Activated CD8-positive, alpha-beta memory T cell treated with anti-CD3 and anti-CD28 coated beads, Interleukin-2, amount 10 ng/mL, durations not matched to agents 7 days and 5 days (primary cell): ENCODE measurements around the gene UCN. TPM values are rescaled to one million over a fixed set of nuclear protein-coding genes. Genes with fewer than 3 reads are reported as not detected.

Experiments
- ATAC-seq: fragments of 150-1000 bp; cut with Tn5 transposase; one replicate; pipeline ENCODE4 v1.10.0; 2021; ENCODE audit warnings: moderate library complexity
- CTCF ChIA-PET: fragments of 350-600 bp; sonication (Branson Sonifier 250); formaldehyde crosslinking; loops from one replicate; lab custom pipeline; 2021; ENCODE audit warnings: antibody characterized with exemption; lab: Charles Lee
- DNase-seq: peaks from one replicate; pipeline ENCODE4 v3.0.0-alpha.2; 2020
- H3K27ac Mint-ChIP-seq: one replicate; pipeline ENCODE4 v1.8.0; 2021; ENCODE audit warnings: mild to moderate bottlenecking, mixed read lengths
- H3K27me3 Mint-ChIP-seq: one replicate; pipeline ENCODE4 v1.8.0; 2021; ENCODE audit warnings: mixed read lengths
- H3K36me3 Mint-ChIP-seq: one replicate; pipeline ENCODE4 v1.8.0; 2021; ENCODE audit warnings: mild to moderate bottlenecking, mixed read lengths
- H3K4me1 Mint-ChIP-seq: one replicate; pipeline ENCODE4 v1.8.0; 2021; ENCODE audit warnings: mixed read lengths
- H3K4me3 Mint-ChIP-seq: one replicate; pipeline ENCODE4 v1.8.0; 2021; ENCODE audit warnings: mild to moderate bottlenecking, moderate library complexity, mixed read lengths
- H3K9me3 Mint-ChIP-seq: one replicate; pipeline ENCODE4 v1.8.0; 2022; ENCODE audit warnings: low read depth, mixed read lengths
- total RNA-seq, 2 experiments: library from RNA; stranded (reverse); gene quantifications; one replicate each; pipeline ENCODE4 v1.2.3, GENCODE V29; 2021

The UCN gene
- total RNA-seq, 2 experiments from 2014 or later: 1.1 to 2.6 TPM

DNA sequence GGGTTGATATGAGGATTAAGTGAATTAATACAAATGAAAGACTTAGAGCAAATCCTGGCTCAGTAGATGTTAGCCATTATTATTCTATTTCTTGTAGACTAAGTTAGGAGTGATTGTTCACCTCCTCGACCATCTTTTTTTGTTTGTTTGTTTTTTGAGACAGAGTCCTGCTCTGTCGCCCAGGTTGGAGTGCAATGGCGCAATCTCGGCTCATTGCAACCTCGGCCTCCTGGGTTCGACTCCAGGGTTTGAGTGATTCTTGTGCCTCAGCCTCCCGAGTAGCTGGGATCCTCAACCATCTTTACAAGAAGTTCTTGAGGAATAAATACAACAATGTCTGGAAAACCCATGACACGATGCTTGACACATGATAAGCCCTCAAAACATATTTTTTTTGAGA, 13.3 kb downstream of the UCN start:
- peaks cover 2% of the 10 kb centered on the region for H3K4me1 Mint-ChIP-seq
- DNase-seq: no peak
- no peak overlapping the region for H3K27ac Mint-ChIP-seq
- H3K27me3 Mint-ChIP-seq: peaks cover 40% of the 10 kb centered on the region
- H3K36me3 Mint-ChIP-seq: no peaks in the 10 kb centered on the region
- no peak overlapping the region for H3K4me3 Mint-ChIP-seq
- CTCF ChIA-PET: interaction anchor here (1.6 to 5.1 kb wide), 2 partner anchors 8 to 14 kb away, joined by 6 to 35 read pairs; no protein-coding TSS in a partner anchor
- ATAC-seq: no peak
- H3K9me3 Mint-ChIP-seq: no peaks in the 10 kb centered on the region

DNA sequence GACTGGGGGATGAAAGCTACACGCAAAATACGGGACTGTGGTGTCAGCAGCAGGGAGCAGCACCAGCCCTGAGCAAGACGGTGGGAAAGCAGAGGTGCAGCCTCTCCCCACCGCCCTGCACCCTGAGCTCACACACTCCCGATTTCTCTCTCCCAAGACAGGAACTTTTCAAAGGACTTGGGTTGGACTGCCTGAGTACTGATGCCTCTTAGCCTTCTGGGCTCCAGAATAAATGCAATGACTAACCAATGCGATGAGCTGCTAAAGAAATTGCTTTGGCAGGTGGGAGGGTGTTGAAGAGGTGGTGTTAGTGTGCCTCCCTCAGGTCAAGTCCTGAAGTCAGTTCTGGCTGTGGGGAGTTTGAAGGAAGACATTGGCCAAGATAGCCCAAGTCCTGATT, 16.4 kb downstream of the UCN start:
- H3K27ac Mint-ChIP-seq: no peak overlapping the region
- peaks cover 54% of the 10 kb centered on the region for H3K27me3 Mint-ChIP-seq
- DNase-seq: no peak
- no peaks in the 10 kb centered on the region for H3K9me3 Mint-ChIP-seq
- CTCF ChIA-PET: interaction anchor here (0.9 to 5.1 kb wide), 5 partner anchors 9 to 122 kb away, joined by 3 to 39 read pairs (median 6); partner anchors contain the start of gene TRIM54
- ATAC-seq: no peak
- no peak overlapping the region for H3K4me3 Mint-ChIP-seq
- H3K36me3 Mint-ChIP-seq: no peaks in the 10 kb centered on the region
- peaks cover 2% of the 10 kb centered on the region for H3K4me1 Mint-ChIP-seq

DNA sequence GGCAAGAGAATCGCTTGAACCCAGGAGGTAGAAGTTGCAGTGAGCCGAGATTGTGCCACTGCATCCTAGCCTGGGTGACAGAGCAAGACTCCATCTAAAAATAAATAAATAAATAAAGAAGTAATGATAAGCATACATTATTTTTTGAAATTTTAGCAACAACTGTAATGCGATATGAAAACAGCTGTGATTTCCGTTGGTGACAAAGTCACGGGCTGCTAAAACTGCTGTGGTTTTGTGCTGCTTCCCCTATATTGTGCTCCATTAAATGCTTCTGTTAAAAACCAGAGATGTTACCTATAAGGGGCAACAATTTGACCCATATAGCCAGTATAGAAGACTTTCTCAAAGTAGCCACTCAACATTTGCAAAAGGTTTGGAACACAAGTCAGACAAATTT, 17.7 kb downstream of the UCN start:
- Mint-ChIP-seq H3K27me3 (peaks cover 58% of the 10 kb centered on the region), H3K36me3 (no peaks in the 10 kb centered on the region), H3K27ac (no peak overlapping the region), H3K4me3 (no peak overlapping the region), H3K9me3 (no peaks in the 10 kb centered on the region), H3K4me1 (peaks cover 2% of the 10 kb centered on the region)
- ATAC-seq (no peak), DNase-seq (no peak)
- CTCF ChIA-PET: interaction anchor here (1.2 to 5.1 kb wide), 4 partner anchors 9 to 15 kb away, joined by 3 to 39 read pairs (median 20); partner anchors contain the start of gene TRIM54

DNA sequence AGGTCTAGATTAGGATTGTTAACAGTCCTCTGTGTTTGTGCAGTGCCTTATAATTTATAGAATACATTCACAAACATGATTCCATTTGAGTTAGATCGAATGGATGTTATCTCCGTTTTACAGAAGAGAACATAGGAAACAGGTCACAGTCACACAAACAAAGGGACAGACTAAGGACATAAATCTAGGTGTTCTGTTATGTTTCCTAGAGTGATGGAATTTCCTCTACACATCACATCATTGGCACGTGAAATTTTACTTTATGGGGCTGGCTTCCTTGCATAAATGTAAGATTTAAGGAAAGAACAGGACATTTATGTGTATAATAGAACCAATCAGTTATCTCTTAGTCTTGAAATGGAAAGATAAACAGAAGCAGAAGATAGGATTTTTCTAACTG, 19.6 kb downstream of the UCN start:
- H3K27ac Mint-ChIP-seq: no peak overlapping the region
- H3K4me3 Mint-ChIP-seq: no peak overlapping the region
- H3K27me3 Mint-ChIP-seq: peaks cover 65% of the 10 kb centered on the region

DNA sequence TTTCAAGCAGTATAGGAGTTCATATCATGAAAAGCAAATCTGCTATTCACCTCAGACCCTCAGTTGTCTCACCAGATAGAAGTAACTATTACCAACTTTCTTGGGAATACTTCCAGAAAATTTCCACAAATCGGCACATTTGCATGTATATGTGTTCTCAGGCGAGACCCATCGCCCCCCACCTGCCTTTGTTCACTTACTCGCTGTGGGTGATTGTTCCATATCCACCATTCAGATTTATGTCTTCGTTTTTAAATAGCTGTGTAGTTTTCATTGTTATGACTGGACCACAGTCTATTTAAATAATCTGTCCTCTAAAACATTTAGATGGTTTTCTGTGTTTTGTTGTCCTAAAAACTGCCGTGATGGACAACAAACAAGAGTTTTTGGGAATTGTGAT, 22.8 kb downstream of the UCN start:
- peaks cover 62% of the 10 kb centered on the region for H3K27me3 Mint-ChIP-seq
- H3K36me3 Mint-ChIP-seq: no peaks in the 10 kb centered on the region
- H3K9me3 Mint-ChIP-seq: no peaks in the 10 kb centered on the region
- no peak overlapping the region for H3K4me3 Mint-ChIP-seq
- DNase-seq (no peak), ATAC-seq (no peak)
- CTCF ChIA-PET: interaction anchor here (1.3 to 2.9 kb wide), 2 partner anchors 13 to 17 kb away, joined by 3 to 17 read pairs; no protein-coding TSS in a partner anchor
- peaks cover under 1% of the 10 kb centered on the region for H3K4me1 Mint-ChIP-seq
- no peak overlapping the region for H3K27ac Mint-ChIP-seq

More for the DNA sequence above, 19.6 kb downstream of the UCN start:
- H3K9me3 Mint-ChIP-seq: no peaks in the 10 kb centered on the region
- no peaks in the 10 kb centered on the region for H3K36me3 Mint-ChIP-seq
- DNase-seq (no peak), ATAC-seq (no peak)
- CTCF ChIA-PET: interaction anchor here (2.3 kb wide), 1 partner anchor 14 kb away, joined by 10 read pairs; no protein-coding TSS in a partner anchor
- peaks cover 2% of the 10 kb centered on the region for H3K4me1 Mint-ChIP-seq

DNA sequence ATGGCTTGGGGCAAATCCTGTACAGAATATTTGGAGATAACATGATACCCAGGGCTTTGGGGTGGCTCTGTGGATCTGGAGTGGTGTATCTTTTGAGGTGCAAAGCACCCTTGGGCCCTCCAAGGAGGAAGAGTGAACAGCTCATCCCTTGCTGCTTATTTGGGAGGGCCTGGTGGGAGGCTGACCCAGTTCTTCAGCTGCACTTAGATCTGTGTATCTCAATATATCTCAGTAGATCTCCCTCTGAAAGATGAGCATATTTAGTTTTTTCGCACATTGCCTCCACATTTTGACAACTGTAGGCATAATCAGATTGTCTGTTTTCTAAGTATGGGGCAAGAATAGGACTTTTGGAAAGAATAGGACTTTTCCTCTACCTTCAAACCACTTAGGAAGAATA, 23.2 kb downstream of the UCN start:
- peaks cover 62% of the 10 kb centered on the region for H3K27me3 Mint-ChIP-seq
- H3K4me1 Mint-ChIP-seq: peaks cover 4% of the 10 kb centered on the region
- no peak overlapping the region for H3K27ac Mint-ChIP-seq

DNA sequence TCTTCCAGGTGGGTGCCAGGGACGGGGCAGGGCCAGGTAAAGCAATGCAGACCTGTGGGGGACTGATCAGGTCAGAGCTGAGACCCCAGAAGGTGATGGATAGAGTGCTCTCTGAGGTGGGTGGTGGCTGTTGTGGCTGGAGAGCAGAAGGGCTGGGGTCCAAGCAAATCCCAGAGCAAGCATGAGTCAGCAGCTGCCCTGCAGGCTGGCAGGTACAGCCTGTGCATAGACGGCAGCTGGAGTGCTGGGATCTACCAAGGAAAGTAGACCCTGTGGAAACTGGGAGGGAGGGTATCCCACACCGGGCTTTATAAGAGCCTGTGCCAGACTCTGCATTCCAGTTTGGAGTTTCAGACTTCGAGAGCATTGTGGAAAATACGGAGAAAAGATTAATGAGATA, 25.4 kb downstream of the UCN start:
- CTCF ChIA-PET: interaction anchor here (0.7 to 6.1 kb wide), 9 partner anchors 9 to 321 kb away, joined by 3 to 74 read pairs (median 17); partner anchors contain the start of gene PREB
- Mint-ChIP-seq H3K9me3 (no peaks in the 10 kb centered on the region), H3K36me3 (no peaks in the 10 kb centered on the region), H3K4me3 (no peak overlapping the region), H3K27me3 (peaks cover 50% of the 10 kb centered on the region), H3K27ac (no peak overlapping the region), H3K4me1 (peaks cover 10% of the 10 kb centered on the region)
- DNase-seq: no peak
- ATAC-seq: no peak

More for the DNA sequence above, 23.2 kb downstream of the UCN start:
- CTCF ChIA-PET: interaction anchor here (1.3 to 6.1 kb wide), 3 partner anchors 13 to 186 kb away, joined by 3 to 74 read pairs (median 17); no protein-coding TSS in a partner anchor
- no peak for DNase-seq
- H3K4me3 Mint-ChIP-seq: no peak overlapping the region
- ATAC-seq: no peak
- no peaks in the 10 kb centered on the region for H3K36me3 Mint-ChIP-seq
- H3K9me3 Mint-ChIP-seq: no peaks in the 10 kb centered on the region

DNA sequence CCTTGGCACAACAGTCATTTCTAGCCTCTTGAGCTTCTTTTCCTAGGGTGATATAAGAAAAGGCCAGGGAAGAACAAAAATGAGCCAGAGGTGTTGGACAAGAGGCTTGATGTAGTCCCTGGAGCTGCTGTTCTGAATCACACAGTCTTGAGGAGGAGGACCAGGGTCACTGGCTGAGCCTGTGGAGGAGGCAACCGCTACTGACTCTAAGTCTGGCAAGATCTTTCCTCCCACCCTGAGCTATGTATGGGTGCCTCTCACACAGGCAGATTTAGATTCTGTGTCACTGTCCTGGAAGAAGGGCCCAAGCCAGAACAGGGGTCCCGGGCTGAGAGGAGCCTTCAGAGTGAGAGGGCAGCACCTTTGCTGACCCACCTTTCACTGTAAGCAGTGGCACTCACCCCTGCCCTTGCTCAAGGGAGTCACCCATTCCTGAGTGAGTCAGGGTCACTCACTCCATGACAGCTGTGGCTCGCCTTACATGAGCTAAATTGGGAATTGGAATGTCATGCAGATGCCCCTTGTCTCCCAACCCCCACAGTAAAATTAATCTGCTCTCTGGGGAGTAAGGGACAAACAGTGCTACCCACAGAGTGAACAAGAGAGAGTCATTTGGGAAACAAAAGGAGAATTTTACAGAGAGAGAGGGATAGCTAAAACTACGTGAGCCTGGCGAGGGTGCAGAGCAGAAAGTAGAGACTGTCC, 26.2 kb downstream of the UCN start, which contains the start of gene TRIM54:
Gene TRIM54, plus strand, starts transcription at position 575 of the 705 bp plus-strand sequence. CDS start 303 bp downstream, outside the sequence.
- CTCF ChIA-PET: interaction anchor here (0.7 to 6.1 kb wide), 15 partner anchors 9 to 436 kb away, joined by 3 to 74 read pairs (median 10); partner anchors contain the start of genes PREB and SLC30A3
- H3K27ac Mint-ChIP-seq: no peak within 1 kb of the TSS
- H3K27me3 Mint-ChIP-seq: peaks cover 52% of the 10 kb centered on the region
- H3K36me3 Mint-ChIP-seq: no peaks in the 10 kb centered on the region
- peaks cover 10% of the 10 kb centered on the region for H3K4me1 Mint-ChIP-seq
- ATAC-seq (no peak), DNase-seq (no peak)
- H3K9me3 Mint-ChIP-seq: no peaks in the 10 kb centered on the region
- no peak within 1 kb of the TSS for H3K4me3 Mint-ChIP-seq

DNA sequence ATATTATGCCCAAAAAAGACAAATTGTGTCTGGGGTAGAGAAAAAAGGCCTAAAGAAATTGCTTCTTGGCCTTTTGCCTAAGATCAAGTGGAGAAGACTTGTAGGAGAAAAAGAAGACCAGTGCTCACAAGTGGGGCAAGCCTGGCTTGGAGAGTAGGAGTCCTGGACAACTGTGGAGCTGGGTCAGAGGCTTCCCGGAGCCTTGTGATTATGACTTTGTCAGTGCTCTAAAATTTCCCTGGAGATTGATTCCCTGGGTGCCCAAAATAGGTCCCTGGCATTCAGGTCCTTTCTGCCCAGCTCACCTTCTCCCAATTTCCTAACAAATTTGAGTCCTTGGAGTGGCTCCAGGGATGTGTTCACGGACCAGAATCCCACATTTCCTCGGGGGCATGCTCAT, 26.8 kb downstream of the UCN start:
- peaks cover 10% of the 10 kb centered on the region for H3K4me1 Mint-ChIP-seq
- no peaks in the 10 kb centered on the region for H3K9me3 Mint-ChIP-seq
- no peak overlapping the region for H3K27ac Mint-ChIP-seq
- H3K27me3 Mint-ChIP-seq: peaks cover 50% of the 10 kb centered on the region
- H3K36me3 Mint-ChIP-seq: no peaks in the 10 kb centered on the region
- CTCF ChIA-PET: interaction anchor here (0.9 to 6.1 kb wide), 12 partner anchors 11 to 435 kb away, joined by 3 to 74 read pairs (median 22); partner anchors contain the start of gene SLC30A3
- no peak overlapping the region for H3K4me3 Mint-ChIP-seq
- ATAC-seq (no peak), DNase-seq (no peak)

DNA sequence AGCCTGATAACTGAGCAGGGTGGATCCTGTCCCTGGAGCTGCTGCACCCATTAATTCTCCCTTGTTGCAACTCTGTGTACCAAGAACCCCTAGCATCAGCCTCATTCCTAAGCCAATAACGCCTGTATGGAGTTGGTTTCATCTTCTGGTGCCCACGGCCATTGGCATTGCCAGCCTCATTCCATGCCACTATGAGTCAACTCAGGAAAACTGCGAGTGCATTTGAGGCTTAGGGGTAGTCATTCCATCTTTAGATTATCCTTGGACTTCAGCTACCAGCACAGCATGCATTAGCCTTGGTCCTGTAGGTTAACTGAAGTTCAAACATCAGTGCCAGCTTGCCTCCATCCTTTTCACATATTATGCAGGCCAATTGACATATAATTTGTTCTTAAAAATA, 27.4 kb downstream of the UCN start:
- CTCF ChIA-PET: interaction anchor here (0.6 to 6.1 kb wide), 18 partner anchors 10 to 318 kb away, joined by 3 to 74 read pairs (median 10); partner anchors contain the start of genes ABHD1, KHK, MPV17 and SLC30A3
- H3K36me3 Mint-ChIP-seq: no peaks in the 10 kb centered on the region
- DNase-seq (no peak), ATAC-seq (no peak)
- H3K4me1 Mint-ChIP-seq: peaks cover 10% of the 10 kb centered on the region
- H3K27ac Mint-ChIP-seq: no peak overlapping the region
- no peaks in the 10 kb centered on the region for H3K9me3 Mint-ChIP-seq
- H3K27me3 Mint-ChIP-seq: peaks cover 48% of the 10 kb centered on the region
- H3K4me3 Mint-ChIP-seq: no peak overlapping the region

DNA sequence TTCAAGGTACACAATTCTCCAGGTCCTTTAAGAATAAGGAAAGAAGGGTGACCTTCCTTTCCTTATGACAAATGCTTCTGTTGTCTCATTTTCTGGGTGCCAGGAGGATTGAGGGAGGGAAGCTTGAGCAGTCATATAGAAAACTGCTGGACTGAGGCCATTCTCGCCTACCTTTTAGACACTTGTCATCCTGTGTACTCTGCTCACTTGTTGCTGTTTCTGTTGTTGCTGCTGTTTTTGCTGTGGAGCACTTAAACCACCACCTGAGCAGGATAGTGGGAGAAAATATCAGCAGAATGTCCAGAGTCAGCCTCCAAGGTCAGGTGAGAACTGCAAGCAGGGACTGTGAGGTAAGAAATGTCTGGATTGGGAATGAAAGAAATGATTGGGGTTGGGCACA, 30.2 kb downstream of the UCN start:
- Mint-ChIP-seq H3K27me3 (peaks cover 34% of the 10 kb centered on the region), H3K9me3 (no peaks in the 10 kb centered on the region), H3K36me3 (no peaks in the 10 kb centered on the region), H3K4me1 (peaks cover 13% of the 10 kb centered on the region), H3K4me3 (no peak overlapping the region), H3K27ac (no peak overlapping the region)
- ATAC-seq: no peak
- CTCF ChIA-PET: interaction anchor here (0.7 to 5.6 kb wide), 7 partner anchors 13 to 316 kb away, joined by 3 to 65 read pairs (median 22); partner anchors contain the start of genes KHK and SLC30A3
- DNase-seq: no peak

DNA sequence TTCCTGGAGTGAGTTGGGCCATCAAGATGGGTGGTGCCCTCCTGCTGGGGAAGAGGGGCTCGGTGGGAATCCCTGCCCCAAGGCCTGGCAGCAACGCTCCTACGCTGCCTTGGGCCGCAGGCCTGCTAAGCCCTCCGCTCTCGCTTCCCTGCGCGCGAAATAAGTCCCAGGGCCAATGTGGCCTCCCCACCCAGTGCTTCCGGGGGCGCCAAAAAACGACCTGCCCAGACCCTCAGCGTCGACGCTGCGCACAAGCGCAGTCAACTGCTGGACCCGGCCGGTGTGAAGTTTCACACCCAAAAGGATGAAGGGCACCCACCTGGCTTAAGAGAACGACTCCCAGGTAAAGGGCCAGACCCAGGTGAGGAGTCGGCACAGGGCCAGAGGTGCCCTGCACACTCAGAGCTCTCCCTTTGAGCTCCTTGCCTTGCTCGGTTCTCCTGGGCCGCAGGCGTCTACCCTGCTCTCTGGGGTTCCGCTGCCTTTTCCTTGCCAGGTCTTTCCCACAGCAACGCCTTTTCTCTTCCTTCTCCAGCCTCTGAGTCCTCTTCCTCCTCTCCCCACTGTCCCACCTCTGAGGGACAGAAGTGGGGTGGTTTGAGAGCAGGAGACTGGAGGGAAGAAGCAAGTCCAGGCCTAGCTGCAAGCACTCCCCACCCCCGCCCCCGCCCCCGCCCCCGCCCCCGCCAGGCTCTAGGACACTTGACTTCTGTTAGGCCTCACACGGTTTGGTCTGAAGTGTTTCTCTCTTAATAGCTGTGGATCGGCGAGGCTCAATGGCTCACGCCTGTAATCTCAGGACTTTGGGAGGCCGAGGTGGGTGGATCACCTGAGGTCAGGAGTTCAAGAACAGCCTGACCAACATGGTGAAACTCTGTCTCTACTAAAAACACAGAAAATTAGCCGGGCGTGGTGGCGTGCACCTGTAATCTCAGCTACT, 32.8 kb downstream of the UCN start, which contains the start of gene DNAJC5G:
Gene DNAJC5G, plus strand, starts transcription at position 223 of the 940 bp plus-strand sequence. CDS start 1,296 bp downstream, outside the sequence.
- ATAC-seq (no peak), DNase-seq (no peak)
- CTCF ChIA-PET: no interaction called here
- peaks cover 18% of the 10 kb centered on the region for H3K27me3 Mint-ChIP-seq
- no peaks in the 10 kb centered on the region for H3K36me3 Mint-ChIP-seq
- peaks cover 14% of the 10 kb centered on the region for H3K4me1 Mint-ChIP-seq
- H3K4me3 Mint-ChIP-seq: no peak within 1 kb of the TSS
- no peak within 1 kb of the TSS for H3K27ac Mint-ChIP-seq
- H3K9me3 Mint-ChIP-seq: no peaks in the 10 kb centered on the region
